GOT3 (cell line): ENCODE measurements around the gene TEKT3.

Source experiments
- DNase-seq: peaks from one replicate; lab custom pipeline; 2025; ENCODE audit warnings: mixed read lengths; lab: John Stamatoyannopoulos, UW

The TEKT3 gene

GRCh38 chr17:15293558-15293957, 47.8 kb downstream of the TEKT3 start:
- DNase-seq: no peak

GRCh38 chr17:15291674-15292361, 49.6 kb downstream of the TEKT3 start:
- no peak for DNase-seq

GRCh38 chr17:15290605-15291004, 50.8 kb downstream of the TEKT3 start:
- no peak for DNase-seq

GRCh38 chr17:15289285-15290183, 51.9 kb downstream of the TEKT3 start:
- DNase-seq: no peak

GRCh38 chr17:15288859-15289258, 52.5 kb downstream of the TEKT3 start:
- DNase-seq: no peak

GRCh38 chr17:15287538-15288267, 53.7 kb downstream of the TEKT3 start:
- no peak for DNase-seq

GRCh38 chr17:15285466-15285865, 55.9 kb downstream of the TEKT3 start:
- no peak for DNase-seq

- no peak for DNase-seq
These were observed 56.9 kb downstream of the TEKT3 start for GRCh38 chr17:15284537-15284936.

GRCh38 chr17:15284107-15284506, 57.3 kb downstream of the TEKT3 start:
- no peak for DNase-seq

GRCh38 chr17:15281909-15282308, 59.5 kb downstream of the TEKT3 start:
- DNase-seq: no peak

- DNase-seq: no peak
These were observed 62.4 kb downstream of the TEKT3 start for GRCh38 chr17:15278924-15279477.

- DNase-seq: no peak
These were observed 63.0 kb downstream of the TEKT3 start for GRCh38 chr17:15278380-15278779.

- no peak for DNase-seq
These were observed 67.4 kb downstream of the TEKT3 start for GRCh38 chr17:15274017-15274416.

- no peak for DNase-seq
These were observed 68.1 kb downstream of the TEKT3 start for GRCh38 chr17:15273141-15273793.

- DNase-seq: no peak
These were observed 69.7 kb downstream of the TEKT3 start for GRCh38 chr17:15271741-15272140.

GRCh38 chr17:15270628-15271381, 70.6 kb downstream of the TEKT3 start:
- no peak for DNase-seq

GRCh38 chr17:15269780-15270089, 71.7 kb downstream of the TEKT3 start:
- DNase-seq: no peak

GRCh38 chr17:15269087-15269779, 72.2 kb downstream of the TEKT3 start:
- no peak for DNase-seq

GRCh38 chr17:15268461-15268860, 72.9 kb downstream of the TEKT3 start:
- DNase-seq: no peak

GRCh38 chr17:15267996-15268395, 73.4 kb downstream of the TEKT3 start:
- DNase-seq: no peak
